Endothelial cell of umbilical vein (primary cell): ENCODE data around the gene POMGNT2. TPM values are rescaled to one million over a fixed set of nuclear protein-coding genes. Genes with fewer than 3 reads are reported as not detected.

ENCODE experiments used
- BruUV-seq: library from RNA; stranded (reverse); fragments of 400-500 nt; replicated peaks from 2 replicates; lab custom pipeline; 2021; lab: Mats Ljungman, UMichigan
- CTCF ChIA-PET: fragments of 300-600, 350-600 bp; sonication (Branson Sonifier 250); formaldehyde crosslinking; loops from one replicate; lab custom pipeline; 2021; ENCODE audit warnings: antibody characterized with exemption, inconsistent platforms; lab: Charles Lee
- POLR2A ChIA-PET: fragments of 300-600, 350-600 bp; sonication (Branson Sonifier 250); formaldehyde crosslinking; loops from one replicate; lab custom pipeline; 2021; ENCODE audit warnings: antibody characterized with exemption, inconsistent platforms; lab: Charles Lee
- DNase-seq: peaks from one replicate; pipeline ENCODE4 v3.0.0-alpha.2; 2011; ENCODE audit warnings: low read depth, low spot score
- FAIRE-seq: peaks from 2 replicates; lab custom pipeline; 2011; peaks lifted over from hg19 to GRCh38; lab: Jason Lieb, UNC
- H2AFZ ChIP-seq: 2 replicates; pipeline ENCODE4 v1.6.0; 2012; ENCODE audit warnings: low read depth, low read length, control low read depth, inconsistent platforms
- H3K27ac ChIP-seq: 2 replicates; pipeline ENCODE4 v1.5.1; 2011; ENCODE audit warnings: low read depth, mild to moderate bottlenecking, control low read depth, low read length, moderate library complexity; ENCODE audit not compliant: insufficient read depth
- H3K27me3 ChIP-seq, 2 experiments: 2 replicates each; pipeline versions ENCODE4 v1.6.0 to v1.6.1; 2011; ENCODE audit warnings: low read length in 2 of 2, mixed read lengths in 1 of 2; ENCODE audit not compliant: control insufficient read depth in 2 of 2, insufficient read depth in 2 of 2
- H3K36me3 ChIP-seq, 2 experiments: 2 replicates in 1 of 2; 3 replicates in 1 of 2; pipeline ENCODE4 v1.5.1; 2011; ENCODE audit warnings: low read length in 2 of 2, mild to moderate bottlenecking in 1 of 2, moderate library complexity in 1 of 2; ENCODE audit not compliant: control insufficient read depth in 2 of 2, insufficient read depth in 2 of 2; ENCODE audit errors: extremely low read depth in 1 of 2
- H3K4me1 ChIP-seq: 3 replicates; pipeline ENCODE4 v1.5.1; 2011; ENCODE audit warnings: mild to moderate bottlenecking, low read length; ENCODE audit not compliant: control insufficient read depth, insufficient read depth; ENCODE audit errors: extremely low read depth
- H3K4me2 ChIP-seq: 2 replicates; pipeline ENCODE4 v1.6.1; 2011; ENCODE audit warnings: low read length, control low read depth, mixed read lengths; ENCODE audit not compliant: insufficient read depth
- H3K4me3 ChIP-seq, 3 experiments: fragments of 200-600 bp in 1 of 3; sonication (generic), shearing (Covaris generic) in 1 of 3; replicated peaks in 1 of 3; 2 replicates each; pipeline ENCODE4 v1.5.1; 2011 to 2016; ENCODE audit warnings: control low read depth in 3 of 3, low read length in 3 of 3, mild to moderate bottlenecking in 2 of 3, inconsistent platforms in 1 of 3, low read depth in 1 of 3, moderate library complexity in 1 of 3; ENCODE audit not compliant: insufficient read depth in 1 of 3
- H3K79me2 ChIP-seq: 2 replicates; pipeline ENCODE4 v1.6.0; 2012; ENCODE audit warnings: low read length, inconsistent platforms; ENCODE audit not compliant: control insufficient read depth, insufficient read depth
- H3K9ac ChIP-seq: replicated peaks from 2 replicates; pipeline ENCODE3; 2011; ENCODE audit warnings: low read length, control low read depth; ENCODE audit not compliant: insufficient read depth; ENCODE audit errors: extremely low read depth
- H3K9me1 ChIP-seq: replicated peaks from 3 replicates; pipeline ENCODE4 v1.6.0; 2011; ENCODE audit warnings: mild to moderate bottlenecking, low read length; ENCODE audit not compliant: control insufficient read depth, insufficient read depth; ENCODE audit errors: extremely low read depth
- H3K9me3 ChIP-seq: replicated peaks from 2 replicates; pipeline ENCODE4 v1.5.1; 2012; ENCODE audit warnings: low read length, inconsistent platforms; ENCODE audit not compliant: control insufficient read depth, insufficient read depth
- H4K20me1 ChIP-seq: replicated peaks from 2 replicates; pipeline ENCODE3; 2011; ENCODE audit warnings: mild to moderate bottlenecking, low read length; ENCODE audit not compliant: control insufficient read depth, insufficient read depth; ENCODE audit errors: extremely low read depth
- CTCF ChIP-seq, 2 donors: IDR thresholded peaks; 1 replicate in 1 of 2; 2 replicates in 1 of 2; pipeline ENCODE4 v1.5.1; 2011; ENCODE audit warnings: low read length in 2 of 2, mild to moderate bottlenecking in 2 of 2, moderate library complexity in 2 of 2, control low read depth in 1 of 2, inconsistent platforms in 1 of 2, low read depth in 1 of 2; ENCODE audit not compliant: insufficient read depth in 1 of 2; ENCODE audit errors: extremely low read depth in 1 of 2
- EZH2 ChIP-seq: IDR thresholded peaks from 2 replicates; pipeline ENCODE4 v1.6.1; 2012; ENCODE audit warnings: borderline replicate concordance, low read depth, mild to moderate bottlenecking, moderate library complexity, low read length, inconsistent platforms; ENCODE audit not compliant: severe bottlenecking
- FOS ChIP-seq: IDR thresholded peaks from 2 replicates; pipeline ENCODE4 v1.6.1; 2011; ENCODE audit warnings: mild to moderate bottlenecking, low read length, moderate library complexity, borderline replicate concordance; ENCODE audit not compliant: insufficient read depth
- GATA2 ChIP-seq: IDR thresholded peaks from 2 replicates; pipeline ENCODE4 v1.7.0; 2011; ENCODE audit warnings: low read depth, mild to moderate bottlenecking, moderate library complexity, mixed read lengths, low read length; ENCODE audit not compliant: insufficient read length, insufficient read depth
- JUN ChIP-seq: IDR thresholded peaks from 2 replicates; pipeline ENCODE4 v1.6.1; 2011; ENCODE audit warnings: borderline replicate concordance, low read depth; ENCODE audit not compliant: insufficient read length, insufficient read depth
- MAX ChIP-seq: IDR thresholded peaks from 2 replicates; pipeline ENCODE4 v1.6.1; 2011; ENCODE audit not compliant: insufficient read depth, insufficient read length
- MYC ChIP-seq: IDR thresholded peaks from one replicate; pipeline ENCODE4 v1.6.1; 2011; ENCODE audit warnings: mild to moderate bottlenecking, low read depth, low read length
- POLR2A ChIP-seq: IDR thresholded peaks from 2 replicates; pipeline ENCODE4 v1.6.1; 2012; ENCODE audit warnings: low read depth, mild to moderate bottlenecking, control low read depth, low read length
- POLR2AphosphoS5 ChIP-seq: IDR thresholded peaks from 2 replicates; pipeline ENCODE4 v1.6.1; 2012; ENCODE audit warnings: low read depth, mild to moderate bottlenecking, control low read depth, low read length, moderate library complexity; ENCODE audit not compliant: insufficient read depth
- dilution Hi-C: fragments of 300-500 bp; cut with MboI; formaldehyde crosslinking; loops from one replicate; pipeline ENCODE4 v1.15.0; 2019; ENCODE audit warnings: low sequenced_read_pairs; ENCODE audit not compliant: extremely low pct_ligation_motif_present
- intact Hi-C: fragments of 100-400 bp; cut with micrococcal nuclease; formaldehyde crosslinking; loops from one replicate; pipeline ENCODE4 v1.10.0; 2022
- polyA plus RNA-seq, 4 experiments: library from polyadenylated mRNA; depleted of rRNA in 3 of 4; stranded (reverse) in 3 of 4; unstranded in 1 of 4; fragments of >200 nt; gene quantifications; 2 replicates each; pipeline versions ENCODE4 v1.2.1 to v1.2.3, GENCODE V29; 2011 to 2012; ENCODE audit warnings: missing spikeins in 1 of 4
- total RNA-seq: library from RNA; stranded (reverse); gene quantifications from 2 replicates; pipeline ENCODE4 v1.2.3, GENCODE V29; 2021

The POMGNT2 gene
- total and polyA plus RNA-seq, 2 donors (not counting 3 experiments of a cell fraction or from before 2014, with no cell fraction given): 6.4 to 16.3 TPM

GRCh38 chr3:43093974-43094373 is 11.9 kb downstream of the POMGNT2 start:
- intact Hi-C loops: no loop called here
- no peaks in the 10 kb centered on the region for H3K9me3 ChIP-seq
- TF ChIP-seq JUN (no peak), MAX (no peak), MYC (no peak), POLR2A (no peak), FOS (no peak), CTCF (IDR thresholded peaks at IDR 0.05; ENCODE audit: extremely low read depth in 1 of 2, insufficient read depth in 1 of 2, low read depth in 1 of 2, low read length in 2 of 2) (no peak), POLR2AphosphoS5 (no peak), GATA2 (no peak), EZH2 (no peak)
- H3K9ac ChIP-seq: no peak overlapping the region
- DNase-seq: no peak
- dilution Hi-C loops: no loop called here
- no peak overlapping the region for H3K27ac ChIP-seq
- no peaks in the 10 kb centered on the region for H3K79me2 ChIP-seq
- H3K4me2 ChIP-seq: no peak overlapping the region
- no peak for FAIRE-seq
- H3K9me1 ChIP-seq: no peaks in the 10 kb centered on the region
- H4K20me1 ChIP-seq: no peaks in the 10 kb centered on the region
- CTCF ChIA-PET: no interaction called here
- BruUV-seq: no TSS peak
- H3K27me3 ChIP-seq: no peaks in the 10 kb centered on the region
- H2AFZ ChIP-seq: no peak overlapping the region
- no peak overlapping the region for H3K4me3 ChIP-seq
- POLR2A ChIA-PET: no interaction called here
- H3K4me1 ChIP-seq: no peaks in the 10 kb centered on the region
- H3K36me3 ChIP-seq: no peaks in the 10 kb centered on the region
